ENCODE data around the gene UGT1A4.

Gene UGT1A4

DNA sequence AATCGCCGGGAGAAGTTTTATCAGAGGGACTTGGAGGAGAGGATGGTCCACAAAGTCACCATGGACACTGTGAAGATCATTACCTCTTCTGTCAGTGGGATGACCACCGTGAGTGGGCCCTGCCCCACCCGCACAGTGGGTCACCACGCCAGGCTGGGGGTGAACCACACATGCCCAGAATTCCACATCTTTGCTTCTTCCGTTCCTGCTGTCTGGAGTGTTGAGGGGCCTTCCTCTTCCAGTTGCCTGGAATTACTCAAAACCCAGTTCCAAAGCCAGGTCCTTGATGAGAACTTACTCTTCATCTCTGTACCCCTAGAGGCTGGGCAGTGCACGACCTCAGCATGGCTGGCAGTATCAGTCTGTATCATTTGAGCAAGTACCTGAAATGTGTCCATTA is 81.7 kb downstream of the UGT1A4 start:
- TF ChIP-seq ZNF274 (IDR thresholded peaks at IDR 0.05; ENCODE audit: low read depth, low read length), result no peak
- no peak overlapping the region for H3K4me3 ChIP-seq (ENCODE audit: low read length)

DNA sequence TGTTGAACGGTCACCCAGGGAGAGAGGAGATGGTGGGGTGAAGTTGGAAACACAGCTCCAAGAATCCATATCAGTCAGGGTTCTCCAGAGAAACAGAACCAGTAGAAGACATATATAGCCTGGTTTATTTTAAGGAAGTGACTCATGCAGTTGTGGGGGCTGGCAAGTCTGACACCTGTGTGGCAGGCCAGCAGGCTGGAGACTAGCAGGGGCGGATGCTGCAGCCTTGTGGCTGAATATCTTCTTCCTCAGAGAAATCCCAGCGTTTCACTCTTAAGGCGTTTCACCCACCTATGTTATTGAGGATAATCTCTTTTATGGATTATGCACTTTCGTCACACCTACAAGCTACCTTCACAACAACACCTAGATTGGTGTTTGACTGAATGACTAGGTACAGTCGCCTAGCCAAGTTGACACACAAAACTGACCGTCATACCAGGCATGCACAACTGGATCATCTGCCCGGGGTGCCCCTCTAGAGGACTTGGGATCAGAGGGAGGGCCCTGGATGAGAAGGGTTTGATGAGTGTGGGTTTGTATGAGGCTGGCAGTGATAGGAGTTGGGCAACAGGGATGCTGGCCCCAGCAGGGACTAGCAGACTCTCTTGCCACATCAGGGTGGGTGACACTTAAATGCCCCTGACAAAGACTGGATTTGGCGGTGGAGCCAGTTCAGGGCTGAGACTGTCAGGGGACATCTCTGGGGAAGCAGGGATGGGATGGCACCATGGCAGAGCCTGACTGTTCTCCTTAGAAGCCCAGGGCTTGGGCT is 83.0 kb downstream of the UGT1A4 start:
- H3K4me3 ChIP-seq (ENCODE audit: low read length), result no peak overlapping the region
- TF ChIP-seq ZNF274 (IDR thresholded peaks at IDR 0.05; ENCODE audit: low read depth, low read length), result no peak

DNA sequence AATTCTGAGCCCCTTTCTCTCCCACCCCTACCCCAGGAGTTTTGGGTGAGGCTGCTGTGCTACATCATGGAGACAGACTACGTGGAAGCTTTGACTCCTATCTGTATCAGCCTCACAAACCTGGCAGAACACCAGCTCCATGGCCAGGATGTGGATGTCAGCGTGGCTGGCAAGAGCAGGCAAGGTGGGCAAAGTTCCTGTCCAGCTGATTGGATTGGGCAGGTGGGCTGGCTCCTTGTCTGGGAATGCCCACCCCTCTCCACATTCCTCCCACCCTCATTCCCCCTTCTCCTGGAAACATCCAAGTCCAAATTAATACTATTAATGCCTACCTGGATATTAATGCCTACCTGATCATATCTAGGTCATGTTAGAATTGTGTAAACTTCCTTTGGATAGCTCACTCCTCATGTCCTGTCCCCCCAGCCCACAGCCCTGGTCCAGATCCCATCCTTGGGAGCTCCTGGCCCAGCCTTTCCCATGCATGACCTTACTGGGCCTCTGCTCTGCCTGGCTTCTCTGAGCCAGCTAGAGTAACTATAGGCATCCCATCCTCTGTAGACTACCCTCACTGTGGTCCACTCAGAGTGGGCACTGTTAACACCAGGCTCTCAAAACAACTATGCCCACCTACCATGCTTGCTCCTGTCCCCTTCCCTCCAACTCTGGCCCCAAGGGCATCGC is 83.7 kb downstream of the UGT1A4 start:
- no peak overlapping the region for H3K4me3 ChIP-seq (ENCODE audit: low read length)
- no peak for TF ChIP-seq ZNF274 (IDR thresholded peaks at IDR 0.05; ENCODE audit: low read depth, low read length)

- no peak for TF ChIP-seq ZNF274 (IDR thresholded peaks at IDR 0.05; ENCODE audit: low read depth, low read length)
- no peak overlapping the region for H3K4me3 ChIP-seq (ENCODE audit: low read length)
Observed at GRCh38 chr2:233803292-233803911, 84.9 kb downstream of the UGT1A4 start.

DNA sequence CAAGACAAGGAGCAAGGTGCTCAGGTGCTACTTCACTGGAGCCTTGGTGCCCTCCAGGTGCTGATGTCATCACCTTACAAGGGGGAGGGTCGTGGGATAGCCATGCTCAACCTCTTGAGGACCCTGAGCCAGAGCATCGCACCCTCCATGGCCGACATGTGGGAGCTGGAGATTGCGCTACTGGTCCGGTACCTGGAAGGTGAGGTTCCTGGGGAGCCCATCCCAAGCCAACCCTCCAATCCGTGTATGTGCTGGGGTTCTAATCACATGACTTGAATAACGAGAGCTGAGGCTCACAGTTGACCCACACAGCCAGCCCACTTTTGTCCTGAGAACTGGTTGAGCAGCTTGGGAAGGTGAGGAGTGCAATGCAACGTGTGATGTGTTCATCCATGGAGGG is 85.5 kb downstream of the UGT1A4 start:
- no peak for TF ChIP-seq ZNF274 (IDR thresholded peaks at IDR 0.05; ENCODE audit: low read depth, low read length)
- no peak overlapping the region for H3K4me3 ChIP-seq (ENCODE audit: low read length)

DNA sequence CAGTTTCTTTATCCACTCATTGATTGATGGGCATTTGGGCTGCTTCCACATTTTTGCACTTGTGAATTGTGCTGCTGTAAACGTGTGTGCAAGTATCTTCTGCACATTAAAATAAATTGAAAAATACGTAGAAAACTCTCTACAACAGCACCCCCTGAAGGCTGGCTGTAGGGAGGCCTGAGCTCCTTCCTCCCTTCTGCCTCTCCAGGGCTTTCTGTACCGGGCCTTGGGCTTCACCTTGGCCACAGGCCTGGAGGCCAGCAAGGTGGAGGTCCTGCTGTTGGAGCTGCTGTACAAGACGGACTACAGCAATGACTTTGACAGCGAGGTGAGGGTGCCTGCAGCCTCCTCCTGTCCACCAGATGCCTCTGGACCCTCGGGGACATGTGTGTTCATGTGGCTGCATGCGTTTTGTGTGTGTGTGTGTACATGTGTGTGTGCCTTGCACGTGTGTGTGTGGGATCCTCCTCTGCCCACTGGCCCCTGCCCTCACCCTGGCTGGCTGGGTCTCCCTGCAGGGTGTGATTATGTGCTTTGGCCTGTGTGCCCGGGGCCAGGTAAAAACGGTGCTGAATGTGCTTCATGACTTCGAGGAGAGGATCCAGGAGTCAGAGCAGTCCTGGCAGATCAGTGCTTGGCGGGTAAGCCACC is 88.8 kb downstream of the UGT1A4 start:
- H3K4me3 ChIP-seq (ENCODE audit: low read length), result no peak overlapping the region
- no peak for TF ChIP-seq ZNF274 (IDR thresholded peaks at IDR 0.05; ENCODE audit: low read depth, low read length)

DNA sequence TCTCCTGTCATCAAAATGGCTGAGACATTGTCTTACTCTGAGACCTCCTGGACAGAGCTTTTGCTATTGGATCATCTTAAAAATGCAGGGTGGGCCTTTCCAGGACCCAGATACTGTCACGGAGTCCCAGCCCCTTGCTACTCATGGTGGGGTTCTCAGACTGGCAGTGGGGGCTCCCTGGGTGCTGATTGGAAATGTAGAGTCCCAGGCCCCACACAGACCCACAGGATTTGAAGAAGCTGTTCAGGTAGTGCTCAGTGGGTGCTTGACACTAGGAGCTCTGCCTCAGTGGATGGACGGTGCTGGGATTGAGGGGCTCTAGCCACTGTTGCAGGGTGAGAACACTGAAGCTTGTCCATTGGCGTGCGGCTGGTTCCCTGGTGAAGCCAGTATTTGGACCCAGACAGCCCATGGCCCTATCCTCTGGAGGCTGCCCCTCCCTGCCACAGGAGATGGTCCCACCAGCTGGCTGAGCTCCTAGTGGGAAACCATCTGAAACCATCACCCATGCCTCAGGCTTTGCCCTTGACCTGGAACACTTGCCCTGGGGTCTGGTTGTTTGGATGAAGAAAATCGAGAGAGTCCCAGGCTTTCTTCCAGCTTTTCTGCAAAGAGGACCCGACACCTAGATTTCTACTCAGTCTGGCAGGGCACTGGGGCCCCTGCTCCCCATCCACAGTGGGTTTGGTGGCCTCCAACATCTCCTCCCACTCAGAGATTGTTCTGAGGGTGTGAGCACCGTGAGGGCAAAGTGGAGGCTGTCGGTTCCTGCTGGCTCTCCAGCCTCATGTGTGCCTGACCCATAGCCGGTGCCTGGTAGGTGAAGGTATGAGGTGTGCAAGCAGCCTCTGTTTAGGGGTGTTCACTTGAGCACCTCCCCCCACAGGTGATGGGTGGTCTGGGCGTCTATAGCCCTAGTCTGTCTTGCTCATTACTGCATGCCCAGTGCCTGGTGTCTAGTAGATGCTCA is 89.7 kb downstream of the UGT1A4 start:
- no peak for TF ChIP-seq ZNF274 (IDR thresholded peaks at IDR 0.05; ENCODE audit: low read depth, low read length)
- H3K4me3 ChIP-seq (ENCODE audit: low read length), result no peak overlapping the region

- TF ChIP-seq ZNF274 (IDR thresholded peaks at IDR 0.05; ENCODE audit: low read depth, low read length), result no peak
- no peak overlapping the region for H3K4me3 ChIP-seq (ENCODE audit: low read length)
Observed at GRCh38 chr2:233810385-233810784, 91.8 kb downstream of the UGT1A4 start.

DNA sequence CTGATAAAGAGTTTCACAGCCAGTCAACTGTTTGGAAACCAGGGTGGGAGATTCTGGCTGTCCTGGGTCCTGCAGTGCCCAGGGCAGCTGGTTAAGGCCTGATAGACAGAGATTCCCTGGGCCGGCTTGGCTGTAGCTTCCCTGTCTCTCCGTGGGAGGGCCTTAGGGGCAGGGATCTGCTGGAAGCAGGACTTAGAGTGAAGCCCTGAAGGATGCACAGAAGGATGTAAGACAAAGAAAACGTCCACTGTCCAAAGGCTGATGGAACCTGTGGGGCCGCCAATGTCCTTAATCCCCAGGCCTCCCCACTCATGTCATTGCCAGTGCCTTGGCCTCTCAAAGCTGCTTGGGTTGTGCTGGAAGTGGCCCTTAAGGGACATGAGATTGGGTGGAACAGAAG is 92.6 kb downstream of the UGT1A4 start:
- no peak overlapping the region for H3K4me3 ChIP-seq (ENCODE audit: low read length)
- TF ChIP-seq ZNF274 (IDR thresholded peaks at IDR 0.05; ENCODE audit: low read depth, low read length), result no peak

GRCh38 chr2:233811732-233812131 is 93.2 kb downstream of the UGT1A4 start:
- no peak for TF ChIP-seq ZNF274 (IDR thresholded peaks at IDR 0.05; ENCODE audit: low read depth, low read length)

DNA sequence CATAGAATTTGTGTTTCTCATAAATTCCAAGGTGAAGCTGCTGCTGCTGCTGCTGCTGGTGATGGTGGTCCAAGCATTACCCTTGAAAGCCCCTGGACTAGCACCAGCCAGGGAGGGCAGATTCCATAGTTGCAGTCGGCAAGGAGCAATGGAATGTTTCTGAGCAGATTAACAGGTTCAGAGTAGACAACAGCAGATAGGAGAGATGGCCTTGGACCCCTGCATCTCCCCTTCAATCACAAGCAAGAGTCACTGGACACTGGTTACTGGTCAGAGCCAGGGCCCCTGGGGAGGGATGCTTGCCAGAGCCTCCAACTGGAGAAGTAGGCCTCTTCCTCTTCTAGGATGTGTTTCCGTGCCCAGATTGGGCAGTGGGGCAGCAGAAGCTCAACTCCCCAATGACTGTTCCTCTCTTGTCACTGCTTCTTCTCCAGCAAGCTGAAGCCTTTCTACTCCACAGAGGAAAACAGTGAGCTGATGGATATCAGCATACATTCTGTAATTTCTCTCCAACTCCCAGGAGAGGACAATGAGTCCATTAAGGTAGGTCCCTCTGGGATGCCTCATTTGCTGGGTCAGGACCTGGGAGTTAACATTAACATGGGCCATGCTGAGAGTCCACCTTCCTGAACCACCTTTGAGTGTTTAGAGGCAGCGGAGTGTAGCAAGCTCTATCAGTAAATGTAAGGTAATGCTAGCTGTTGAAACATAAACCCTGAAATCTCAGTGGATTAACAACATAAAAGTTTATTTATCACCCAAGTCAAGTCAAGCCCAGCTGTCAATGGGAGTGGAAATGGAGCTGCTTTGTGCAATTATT is 94.9 kb downstream of the UGT1A4 start:
- no peak for TF ChIP-seq ZNF274 (IDR thresholded peaks at IDR 0.05; ENCODE audit: low read depth, low read length)

More at GRCh38 chr2:233811732-233812131, 93.2 kb downstream of the UGT1A4 start:
- H3K4me3 ChIP-seq (ENCODE audit: low read length), result no peak overlapping the region

DNA sequence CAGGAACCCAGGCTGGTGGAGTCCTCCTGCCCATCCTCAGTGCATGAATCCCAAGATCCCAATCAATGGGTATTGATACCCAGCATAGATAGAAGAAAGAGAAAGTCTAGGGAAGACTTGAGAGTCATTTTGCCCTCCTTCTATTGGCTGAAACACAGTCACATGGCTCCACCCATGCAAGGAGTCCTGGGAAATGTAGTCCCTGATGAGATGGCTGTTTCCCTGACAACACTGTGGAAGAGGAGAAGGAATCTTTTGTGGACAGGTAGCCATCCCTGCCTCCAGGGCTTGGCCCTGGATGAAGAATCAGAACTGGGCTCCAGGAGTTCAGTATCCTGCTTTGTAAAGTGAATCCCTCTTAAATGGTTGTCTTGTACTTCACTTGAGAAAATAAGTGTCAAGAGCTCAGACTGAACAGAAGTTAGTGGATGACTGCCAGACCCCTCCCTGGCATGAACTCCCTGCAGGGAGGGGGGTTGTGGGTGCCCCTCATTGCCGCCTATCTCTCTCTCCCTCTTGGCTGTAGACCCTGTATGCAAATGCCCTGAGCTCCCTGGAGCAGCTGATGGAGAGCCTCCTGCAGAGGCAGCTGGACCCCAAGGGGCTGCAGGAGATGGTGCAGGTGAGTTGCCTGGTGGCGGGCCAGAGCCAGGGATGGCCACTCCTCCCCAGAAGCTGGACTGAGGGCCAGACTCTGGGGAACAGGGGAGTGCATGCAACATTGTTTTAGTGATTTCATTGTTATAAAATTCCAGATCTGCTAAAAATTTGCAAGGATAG is 95.7 kb downstream of the UGT1A4 start:
- H3K4me3 ChIP-seq (ENCODE audit: low read length), result no peak overlapping the region
- TF ChIP-seq ZNF274 (IDR thresholded peaks at IDR 0.05; ENCODE audit: low read depth, low read length), result no peak

More for the DNA sequence above, 94.9 kb downstream of the UGT1A4 start:
- H3K4me3 ChIP-seq (ENCODE audit: low read length), result no peak overlapping the region
